ENCODE measurements around the gene RIN1.
A peak's percentile ranks its signal among the peaks of the same experiment; 100 is the strongest.
"Not testable (repeated sequence)": the region's sequence is repeated elsewhere in the genome, so short reads cannot be mapped to it uniquely, and the experiment has no call there.

The RIN1 gene

GRCh38 chr11:66350560-66351235 is 14.5 kb upstream of the RIN1 start:
- not testable (repeated sequence) for DNase-seq

GRCh38 chr11:66349084-66349386 is 12.8 kb upstream of the RIN1 start:
- no peak for DNase-seq

DNA sequence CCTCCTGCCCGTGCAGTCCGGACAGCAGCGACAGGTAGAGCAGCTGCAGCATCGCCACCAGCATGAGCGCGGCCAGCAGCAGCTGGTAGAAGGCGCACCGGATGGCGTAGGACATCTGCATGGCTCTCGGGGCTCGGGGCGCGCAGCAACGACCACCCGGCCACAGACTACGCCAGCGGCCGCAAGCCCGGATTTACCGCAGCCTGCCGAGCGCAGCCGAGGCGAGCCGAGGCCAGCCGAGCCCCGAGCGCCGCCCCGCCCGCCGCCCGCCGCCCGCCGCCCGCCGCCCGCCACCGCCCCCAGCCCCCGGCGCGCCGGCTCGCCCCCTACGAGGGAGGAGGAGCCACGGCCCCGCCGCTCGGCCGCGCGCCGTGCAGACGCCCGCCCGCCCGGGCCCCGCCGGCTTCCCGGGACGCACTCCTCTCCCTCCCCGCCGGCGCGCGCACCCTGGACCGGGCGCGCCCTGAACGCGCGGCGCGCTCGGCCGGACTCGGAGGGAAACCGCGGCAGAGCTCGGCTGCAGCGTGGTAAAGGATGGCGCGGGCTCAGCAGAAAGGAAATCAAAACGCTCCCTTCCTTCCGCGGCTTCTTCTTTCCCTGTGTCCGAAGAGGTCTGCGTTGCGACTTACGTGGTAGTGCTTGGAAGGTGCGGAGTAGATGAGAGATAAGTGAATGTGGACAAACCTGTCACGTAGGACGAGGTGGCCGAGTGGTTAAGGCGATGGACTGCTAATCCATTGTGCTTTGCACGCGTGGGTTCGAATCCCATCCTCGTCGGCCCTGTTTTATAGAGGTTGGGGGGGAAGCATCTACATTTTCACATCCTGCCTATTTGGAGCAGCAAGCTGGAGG is 11.4 kb upstream of the RIN1 start, which contains the start of gene B4GAT1:
Gene B4GAT1 (minus strand): TSS at position 205 of the 852 bp plus-strand sequence. CDS start 84 bp downstream, at position 121.
- DNase-seq: peak; percentile 66 to 81

DNA sequence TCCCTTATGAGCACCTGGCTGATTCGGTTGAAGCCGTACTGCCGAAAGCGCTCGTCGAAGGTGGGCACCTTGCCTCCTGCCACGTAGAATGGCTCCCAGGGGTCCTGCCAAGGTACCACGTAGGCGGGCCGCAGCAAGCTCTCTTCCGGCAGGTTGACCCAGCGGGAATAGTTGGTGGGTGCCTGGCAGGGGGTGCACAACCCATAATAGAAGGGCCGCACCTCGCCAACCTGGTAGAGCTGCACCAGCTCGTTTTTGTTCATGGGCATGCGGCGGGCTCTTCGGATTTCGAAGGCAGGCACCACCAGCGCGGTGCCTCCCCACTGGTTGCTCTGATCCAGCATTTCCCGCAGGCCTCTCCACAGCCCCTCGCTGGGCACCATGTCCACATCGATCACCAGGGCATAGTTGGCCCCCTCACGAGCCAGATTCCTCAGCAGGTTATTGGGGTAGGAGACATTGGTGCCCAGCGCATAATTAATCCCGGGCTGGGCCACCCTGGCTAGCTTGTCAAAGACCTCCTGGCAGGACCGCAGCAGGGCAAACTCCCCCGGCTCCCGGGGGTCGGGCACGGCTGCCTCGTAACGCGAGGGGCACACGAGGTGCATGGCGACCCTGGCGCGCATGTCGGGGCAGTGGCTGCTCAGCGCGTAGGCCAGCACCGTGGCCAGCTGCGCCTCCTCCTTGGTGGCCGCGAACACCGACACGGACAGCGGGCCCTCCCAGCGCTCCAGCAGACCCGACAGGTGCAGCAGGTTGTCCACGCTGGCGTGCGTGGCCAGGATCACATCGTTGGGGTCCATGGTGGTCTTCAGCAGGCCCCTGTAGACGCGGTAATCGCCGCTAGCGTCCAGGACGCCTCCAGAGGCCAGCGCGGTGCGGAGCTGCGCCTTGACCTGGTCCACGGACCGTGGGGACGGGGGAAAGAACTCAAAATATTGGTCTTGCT is 10.5 kb upstream of the RIN1 start:
- DNase-seq: no peak

DNA sequence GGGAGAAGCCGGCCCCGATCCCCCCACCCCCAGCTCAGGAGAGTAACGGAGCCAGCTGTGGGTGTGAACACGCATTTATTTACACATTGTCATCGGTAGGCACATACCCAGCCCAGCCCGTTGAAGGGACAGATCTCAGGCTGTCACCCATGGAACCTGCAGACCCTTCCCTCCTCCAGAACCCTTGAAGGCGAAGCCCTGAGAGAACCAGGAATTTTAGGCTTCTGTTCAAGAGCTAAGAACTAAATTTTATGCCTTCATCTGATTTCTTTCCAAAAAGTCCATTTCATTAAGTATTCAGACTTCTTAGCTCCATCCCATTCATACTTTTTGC is 9.0 kb upstream of the RIN1 start:
- DNase-seq: no peak

DNA sequence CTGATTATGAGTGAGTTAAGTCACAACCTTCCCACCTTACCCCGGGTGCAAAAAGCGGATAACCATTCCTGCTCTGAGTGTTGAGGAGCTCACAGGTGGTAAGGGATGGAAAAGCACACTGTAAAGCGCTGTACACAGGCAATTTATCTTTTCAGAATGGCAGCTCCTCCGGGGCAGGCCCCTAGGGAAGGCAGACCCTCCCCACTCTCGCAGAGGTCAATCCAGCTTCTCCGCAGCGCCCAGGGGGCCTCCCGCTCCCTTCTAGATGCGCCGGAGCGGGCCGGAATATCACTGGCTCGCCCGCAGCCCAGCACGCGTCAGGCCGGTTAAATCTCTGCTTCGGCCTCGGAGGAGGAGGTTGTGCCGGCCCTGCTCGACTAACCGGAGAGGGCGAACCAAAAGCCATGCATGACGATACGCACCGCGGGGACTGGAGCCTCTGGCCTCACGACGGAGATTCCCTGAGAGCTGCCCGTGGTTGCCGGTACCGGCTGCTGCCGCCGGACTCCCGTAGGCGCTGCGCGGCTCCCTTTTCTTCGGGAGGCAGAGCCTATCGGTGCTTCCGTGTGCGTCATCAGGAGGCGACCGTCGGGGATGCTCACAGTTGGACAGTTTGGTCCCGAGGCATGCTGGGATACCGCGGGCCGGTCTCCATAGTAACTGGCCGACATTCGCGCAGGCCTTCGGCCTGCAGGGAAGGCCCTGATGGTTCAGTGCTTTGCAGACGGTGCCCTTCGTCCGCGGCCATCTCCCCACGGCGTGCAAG is 8.5 kb upstream of the RIN1 start, which contains the start of gene BRMS1:
Gene BRMS1 (minus strand): TSS at position 555 of the 766 bp plus-strand sequence. CDS start 2,870 bp downstream, outside the sequence.
- peak; percentile 81 to 94 for DNase-seq

DNA sequence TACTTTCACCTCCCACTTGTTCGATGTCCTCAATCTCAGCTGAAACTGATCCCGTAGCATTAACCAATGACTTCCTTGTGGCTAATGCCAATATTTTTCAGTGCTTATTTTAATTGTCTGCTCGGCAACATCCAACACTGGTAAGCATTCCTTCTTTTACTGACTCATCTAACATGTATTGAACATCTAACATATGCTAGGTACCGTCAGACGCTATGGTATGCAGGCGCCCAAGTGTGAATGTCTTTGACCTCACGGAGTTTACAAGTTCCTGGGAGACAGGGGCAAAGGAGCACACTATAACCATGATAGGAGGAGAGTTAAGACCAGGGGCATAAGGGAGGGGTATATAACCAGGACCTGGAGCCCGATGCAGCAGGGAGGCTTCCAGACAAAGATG is 6.9 kb upstream of the RIN1 start:
- no peak for DNase-seq

GRCh38 chr11:66341502-66342126 is 5.4 kb upstream of the RIN1 start:
- DNase-seq: no peak

- DNase-seq: no peak
Observed at GRCh38 chr11:66340596-66341501, 4.6 kb upstream of the RIN1 start.

- no peak for DNase-seq
Observed at GRCh38 chr11:66339686-66340483, 3.7 kb upstream of the RIN1 start.

GRCh38 chr11:66339162-66339675 is 3.0 kb upstream of the RIN1 start:
- no peak for DNase-seq

DNA sequence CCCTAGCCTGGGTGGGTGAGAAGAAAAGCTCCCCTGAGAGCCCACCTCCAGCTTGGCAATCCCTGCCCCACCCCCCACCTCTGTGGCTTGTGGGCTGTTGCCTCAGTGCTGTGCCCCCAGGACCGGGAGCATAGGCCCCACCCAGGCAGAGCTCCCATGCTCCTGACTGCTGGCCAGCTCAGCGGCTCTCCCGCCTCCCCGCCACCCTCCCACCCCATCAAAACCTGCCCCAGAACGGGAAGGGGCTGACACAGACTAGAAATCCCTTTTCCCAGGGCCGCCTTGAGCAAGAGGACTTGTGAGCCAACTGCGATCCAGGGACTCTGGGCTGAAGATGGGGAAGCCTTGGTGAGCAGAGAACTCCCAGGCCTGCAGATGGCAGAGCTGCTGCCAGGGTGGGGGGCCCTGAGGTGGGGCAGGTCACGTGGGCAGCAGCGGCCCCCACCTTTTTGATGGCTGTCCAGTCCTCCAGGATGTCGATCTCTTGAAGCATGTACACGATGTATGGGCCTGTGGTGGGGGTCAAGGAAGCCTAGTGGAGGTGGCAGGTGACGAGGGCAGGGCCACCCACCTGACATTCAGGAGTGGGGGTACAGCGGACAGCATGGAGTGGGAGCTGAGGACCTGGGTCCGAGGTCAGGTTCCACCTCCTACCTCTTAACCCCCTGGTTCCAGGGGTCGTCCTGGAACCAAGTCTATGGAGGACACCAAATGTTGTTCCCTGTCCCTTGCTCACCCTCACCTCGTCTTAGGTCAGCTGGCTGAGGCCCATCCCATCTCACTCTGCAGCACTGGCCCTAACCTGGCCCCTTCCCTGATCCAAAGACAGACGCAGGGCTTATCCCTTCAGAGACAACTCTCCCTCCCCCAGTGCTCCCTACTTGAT is 2.3 kb upstream of the RIN1 start:
- no peak for DNase-seq

DNA sequence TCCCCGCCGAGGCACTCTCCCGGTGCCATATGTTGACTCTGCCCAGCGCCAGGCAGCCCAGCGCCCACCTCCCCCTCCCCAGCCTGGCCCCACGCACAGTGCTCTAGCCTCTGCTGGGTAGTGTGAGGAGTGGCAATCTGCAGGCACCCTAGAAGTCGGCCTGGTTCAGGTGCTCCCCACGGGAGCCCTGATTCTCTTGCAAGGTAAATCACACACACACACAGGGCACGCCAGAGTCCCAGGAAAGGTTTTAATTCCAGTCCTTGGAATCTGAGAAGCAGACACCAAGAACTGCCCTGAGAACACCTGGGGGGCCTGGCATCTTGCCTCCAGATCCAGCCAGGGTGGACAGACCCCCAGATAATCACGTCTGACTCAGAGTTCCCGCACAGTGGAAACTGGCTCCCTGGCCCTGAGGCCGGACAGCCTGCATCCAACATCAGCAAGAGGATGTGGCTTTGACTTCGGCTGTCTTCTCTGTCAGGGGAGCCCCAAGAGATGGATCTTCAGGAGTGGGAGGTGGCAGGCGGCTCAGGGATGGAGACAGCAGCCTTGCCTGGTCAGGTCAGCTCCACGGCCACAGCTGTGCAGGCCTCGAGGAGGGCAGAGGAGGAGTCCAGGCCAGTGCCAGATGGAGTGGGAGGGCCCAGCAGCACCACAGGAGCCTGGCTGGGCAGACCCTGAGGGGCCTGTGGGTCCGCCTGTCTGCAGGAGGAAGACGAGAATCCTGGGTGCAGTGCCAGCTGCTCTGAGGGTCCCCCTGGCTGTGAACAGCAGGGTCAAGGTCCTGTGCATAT is 1.1 kb upstream of the RIN1 start:
- no peak for DNase-seq

GRCh38 chr11:66335531-66336233 is 552 bp downstream of the RIN1 start:
- DNase-seq: no peak

- DNase-seq: no peak
Observed at GRCh38 chr11:66334605-66335442, 1.4 kb downstream of the RIN1 start.
